Esophagus squamous epithelium (tissue), 5 donors: ENCODE measurements around the gene KLHL42. TPM values are rescaled to one million over a fixed set of nuclear protein-coding genes. Genes with fewer than 3 reads are reported as not detected.

Experiments used
- DNase-seq: peaks from one replicate; lab custom pipeline; 2025; lab: John Stamatoyannopoulos, UW
- H3K27ac ChIP-seq, 4 donors: fragments of 200-600 bp; sonication (generic); one replicate each; pipeline ENCODE4 v1.5.1; 2016 to 2019; ENCODE audit warnings: mild to moderate bottlenecking in 1 of 4
- H3K27me3 ChIP-seq, 4 donors: fragments of 200-600 bp; sonication (generic); 1 replicate in 3 of 4; 2 replicates in 1 of 4; pipeline versions ENCODE4 v1.5.1 to v1.6.0; 2017 to 2021; ENCODE audit warnings: antibody characterized with exemption in 1 of 4
- H3K36me3 ChIP-seq, 3 donors: fragments of 200-600 bp; sonication (generic); one replicate each; pipeline ENCODE4 v1.5.1; 2016 to 2019
- H3K4me1 ChIP-seq, 3 donors: fragments of 200-600 bp; sonication (generic); one replicate each; pipeline ENCODE4 v1.5.1; 2017 to 2019
- H3K4me3 ChIP-seq, 4 donors: fragments of 200-600 bp; sonication (generic); 1 replicate in 3 of 4; 2 replicates in 1 of 4; pipeline ENCODE4 v1.5.1; 2016 to 2019; ENCODE audit warnings: mild to moderate bottlenecking in 2 of 4, moderate library complexity in 1 of 4
- H3K9me3 ChIP-seq, 3 donors: fragments of 200-600 bp; sonication (generic); one replicate each; pipeline ENCODE4 v1.5.1; 2016 to 2019
- POLR2A ChIP-seq, 4 donors: fragments of 450-650 bp; IDR thresholded peaks; one replicate each; pipeline ENCODE4 v1.6.1; 2017; ENCODE audit warnings: antibody characterized with exemption in 4 of 4, mild to moderate bottlenecking in 4 of 4, moderate library complexity in 3 of 4
- WGBS, 2 donors: methylation state at CpG; one replicate each; pipeline ENCODE4 v1.1.5; 2018; 5-methylcytosine and 5-hydroxymethylcytosine counted together
- intact Hi-C: fragments of 100-400 bp; cut with DNase I; formaldehyde crosslinking; loops from one replicate; pipeline ENCODE4 v1.15.0; 2022
- total RNA-seq, 4 donors: library from RNA; depleted of rRNA; stranded (reverse); fragments of >200 nt; gene quantifications; one replicate each; pipeline ENCODE4 v1.1.0, GENCODE V29; 2016
- TF ChIP-seq, protein P1 (sequence below), 6 experiments: fragments of 450-650 bp in 4 of 6; fragments of 200-600 bp in 2 of 6; sonication (generic) in 2 of 6; IDR thresholded peaks; one replicate each; pipeline ENCODE4 v1.5.1; 2016 to 2019; ENCODE audit warnings: antibody characterized with exemption in 6 of 6, mild to moderate bottlenecking in 4 of 6, moderate library complexity in 4 of 6
- donor health status: DM: yes; HTN: yes; CAD: no.

The KLHL42 gene
- total RNA-seq, 4 donors from 2014 or later: 9.2 to 33.2 (median 11.3) TPM

DNA sequence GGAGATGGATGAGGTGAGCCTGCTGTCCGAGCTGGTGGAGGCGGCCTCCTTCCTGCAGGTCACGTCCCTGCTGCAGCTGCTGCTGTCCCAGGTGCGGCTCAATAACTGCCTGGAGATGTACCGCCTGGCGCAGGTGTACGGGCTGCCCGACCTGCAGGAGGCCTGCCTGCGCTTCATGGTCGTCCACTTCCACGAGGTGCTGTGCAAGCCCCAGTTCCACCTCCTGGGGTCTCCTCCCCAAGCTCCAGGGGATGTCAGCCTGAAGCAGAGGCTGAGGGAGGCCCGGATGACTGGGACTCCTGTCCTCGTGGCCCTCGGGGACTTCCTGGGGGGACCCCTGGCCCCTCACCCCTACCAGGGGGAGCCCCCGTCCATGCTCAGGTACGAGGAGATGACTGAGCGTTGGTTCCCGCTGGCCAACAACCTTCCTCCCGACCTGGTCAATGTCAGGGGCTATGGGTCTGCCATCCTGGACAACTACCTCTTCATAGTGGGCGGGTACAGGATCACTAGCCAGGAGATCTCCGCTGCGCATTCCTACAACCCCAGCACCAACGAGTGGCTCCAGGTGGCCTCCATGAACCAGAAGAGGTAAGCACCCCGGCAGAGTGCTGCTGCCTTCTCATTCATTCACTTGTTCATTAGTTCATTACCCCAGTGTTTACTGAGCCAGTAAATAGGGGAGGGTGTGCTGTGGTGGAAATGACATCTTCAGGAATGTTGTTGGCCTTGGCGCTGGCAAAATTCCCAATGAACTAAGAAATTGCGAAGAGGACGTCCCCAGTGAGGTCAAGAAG is 777 bp downstream of the KLHL42 start:
- no peak for DNase-seq
- H3K36me3 ChIP-seq: peaks cover 0 to 7% (median 0%) of the 10 kb centered on the region in 3 donors
- peak overlapping the region; percentile 60 to 81 (median 67) for H3K4me3 ChIP-seq
- intact Hi-C loops: no loop called here
- peaks cover 7 to 62% (median 11%) of the 10 kb centered on the region in 3 donors for H3K4me1 ChIP-seq
- 5 to 7% methylated on average over 10 to 17 of the region's 27 CpGs for WGBS, 2 donors
- no peaks in the 10 kb centered on the region for H3K27me3 ChIP-seq
- peak overlapping the region; percentile 76 to 94 (median 89) for H3K27ac ChIP-seq
- TF ChIP-seq, protein P1, sequence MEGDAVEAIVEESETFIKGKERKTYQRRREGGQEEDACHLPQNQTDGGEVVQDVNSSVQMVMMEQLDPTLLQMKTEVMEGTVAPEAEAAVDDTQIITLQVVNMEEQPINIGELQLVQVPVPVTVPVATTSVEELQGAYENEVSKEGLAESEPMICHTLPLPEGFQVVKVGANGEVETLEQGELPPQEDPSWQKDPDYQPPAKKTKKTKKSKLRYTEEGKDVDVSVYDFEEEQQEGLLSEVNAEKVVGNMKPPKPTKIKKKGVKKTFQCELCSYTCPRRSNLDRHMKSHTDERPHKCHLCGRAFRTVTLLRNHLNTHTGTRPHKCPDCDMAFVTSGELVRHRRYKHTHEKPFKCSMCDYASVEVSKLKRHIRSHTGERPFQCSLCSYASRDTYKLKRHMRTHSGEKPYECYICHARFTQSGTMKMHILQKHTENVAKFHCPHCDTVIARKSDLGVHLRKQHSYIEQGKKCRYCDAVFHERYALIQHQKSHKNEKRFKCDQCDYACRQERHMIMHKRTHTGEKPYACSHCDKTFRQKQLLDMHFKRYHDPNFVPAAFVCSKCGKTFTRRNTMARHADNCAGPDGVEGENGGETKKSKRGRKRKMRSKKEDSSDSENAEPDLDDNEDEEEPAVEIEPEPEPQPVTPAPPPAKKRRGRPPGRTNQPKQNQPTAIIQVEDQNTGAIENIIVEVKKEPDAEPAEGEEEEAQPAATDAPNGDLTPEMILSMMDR (IDR thresholded peaks at IDR 0.05): no peak
- no peak for TF ChIP-seq POLR2A (IDR thresholded peaks at IDR 0.05)
- no peaks in the 10 kb centered on the region for H3K9me3 ChIP-seq

DNA sequence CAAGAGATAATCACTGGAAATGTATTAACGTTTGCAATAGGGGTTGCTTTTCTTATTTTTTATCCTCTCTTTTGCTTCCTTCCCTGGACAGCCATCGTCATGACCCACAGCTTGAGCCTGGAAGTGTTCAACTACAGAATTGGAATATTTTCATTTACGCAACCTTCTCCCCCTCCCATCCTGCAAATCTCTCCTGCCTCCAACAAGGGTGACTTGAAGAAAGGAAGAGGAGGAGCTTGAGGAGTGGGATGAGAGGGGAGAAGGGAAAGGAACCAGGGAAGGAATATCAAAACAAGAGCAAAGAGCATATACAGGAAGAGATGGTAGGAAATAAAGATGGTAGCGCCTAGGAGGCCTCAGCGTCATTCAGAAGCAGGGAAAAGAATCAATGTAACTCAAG is 1.6 kb downstream of the KLHL42 start:
- H3K9me3 ChIP-seq: no peaks in the 10 kb centered on the region
- no peak for TF ChIP-seq POLR2A (IDR thresholded peaks at IDR 0.05)
- TF ChIP-seq, protein P1 (IDR thresholded peaks at IDR 0.05): no peak
- H3K4me1 ChIP-seq: peaks cover 7 to 70% (median 11%) of the 10 kb centered on the region in 3 donors
- H3K27me3 ChIP-seq: no peaks in the 10 kb centered on the region
- H3K27ac ChIP-seq: peak overlapping the region in 3 of 4 donors; percentile 76 to 94 (median 93)
- intact Hi-C loops: no loop called here
- peak overlapping the region in 3 of 4 donors; percentile 62 to 81 (median 72) for H3K4me3 ChIP-seq
- DNase-seq: no peak
- H3K36me3 ChIP-seq: peaks cover 0 to 7% (median 0%) of the 10 kb centered on the region in 3 donors
- 53 to 62% methylated on average over 5 of the region's 5 CpGs for WGBS, 2 donors

DNA sequence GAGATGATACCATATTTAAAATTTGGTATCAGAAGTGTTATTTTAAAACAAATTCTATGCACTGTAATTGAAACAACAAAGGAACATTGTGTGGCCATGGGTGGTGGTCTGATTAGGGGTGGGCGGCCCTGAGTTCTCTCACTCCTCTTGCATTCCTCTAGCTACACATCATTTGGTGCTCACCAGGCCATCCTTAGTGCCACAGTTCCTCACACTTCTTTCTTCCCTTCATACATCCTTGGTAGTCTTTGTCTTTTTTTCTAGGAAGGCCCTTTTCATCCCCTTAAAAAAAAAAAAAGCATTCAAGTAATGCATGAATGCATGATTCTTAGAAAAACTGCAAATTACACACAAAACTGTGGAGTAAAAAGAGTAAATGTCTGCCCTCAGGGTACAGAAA is 2.4 kb downstream of the KLHL42 start:
- DNase-seq: no peak
- Histone ChIP-seq H3K27ac (peak overlapping the region in 3 of 4 donors; percentile 76 to 94 (median 93)), H3K36me3 (peaks cover 0 to 7% (median 0%) of the 10 kb centered on the region in 3 donors), H3K4me3 (peak overlapping the region in 3 of 4 donors; percentile 2 to 81 (median 72)), H3K27me3 (no peaks in the 10 kb centered on the region), H3K9me3 (no peaks in the 10 kb centered on the region), H3K4me1 (peaks cover 7 to 77% (median 11%) of the 10 kb centered on the region in 3 donors)
- WGBS, 2 donors: 93 to 100% methylated on average over 1 of the region's 1 CpG
- intact Hi-C loops: no loop called here
- TF ChIP-seq, protein P1 (IDR thresholded peaks at IDR 0.05): no peak
- TF ChIP-seq POLR2A (IDR thresholded peaks at IDR 0.05): no peak

DNA sequence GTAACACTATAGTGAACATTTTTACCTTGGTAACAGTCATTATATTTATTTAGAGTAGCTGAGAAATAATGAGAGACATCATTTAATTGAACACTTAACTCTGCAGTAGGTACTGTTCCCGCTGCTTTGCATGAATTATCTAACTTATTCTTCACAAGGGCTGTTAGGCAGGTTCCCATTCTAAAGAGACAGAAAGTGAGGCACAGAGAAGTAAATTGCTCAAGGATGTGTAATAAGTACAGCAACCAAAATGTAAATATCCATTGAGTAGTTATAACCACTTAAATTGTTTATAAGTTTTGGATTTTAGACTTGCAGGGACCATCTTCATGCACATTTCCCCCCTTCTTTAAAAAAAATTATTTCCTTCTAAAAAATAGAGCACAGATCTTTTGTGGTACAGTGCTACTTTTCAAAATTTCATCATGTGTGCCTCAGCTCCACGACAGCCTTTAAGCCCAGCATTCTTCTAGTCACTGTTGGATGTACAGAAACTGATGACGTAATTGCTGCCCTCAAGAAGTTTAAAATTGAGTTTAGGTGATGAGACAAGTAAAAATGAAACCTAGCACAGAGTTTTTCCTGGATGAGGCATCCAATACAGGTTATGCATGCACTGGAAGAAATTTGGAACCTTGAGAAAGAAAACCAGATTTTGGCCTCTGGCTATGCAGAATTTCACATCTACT is 6.0 kb downstream of the KLHL42 start:
- intact Hi-C loops: no loop called here
- no peak overlapping the region for H3K27ac ChIP-seq
- DNase-seq: no peak
- no peaks in the 10 kb centered on the region for H3K9me3 ChIP-seq
- H3K27me3 ChIP-seq: no peaks in the 10 kb centered on the region
- H3K36me3 ChIP-seq: peaks cover 0 to 9% (median 0%) of the 10 kb centered on the region in 3 donors
- TF ChIP-seq, protein P1 (IDR thresholded peaks at IDR 0.05): no peak
- no peak for TF ChIP-seq POLR2A (IDR thresholded peaks at IDR 0.05)
- 41 to 53% methylated on average over 3 of the region's 3 CpGs for WGBS, 2 donors
- H3K4me3 ChIP-seq: no peak overlapping the region
- H3K4me1 ChIP-seq: peaks cover under 1 to 74% (median 5%) of the 10 kb centered on the region in 3 donors
